ENCODE measurements around the gene SLC2A1.

DNA sequence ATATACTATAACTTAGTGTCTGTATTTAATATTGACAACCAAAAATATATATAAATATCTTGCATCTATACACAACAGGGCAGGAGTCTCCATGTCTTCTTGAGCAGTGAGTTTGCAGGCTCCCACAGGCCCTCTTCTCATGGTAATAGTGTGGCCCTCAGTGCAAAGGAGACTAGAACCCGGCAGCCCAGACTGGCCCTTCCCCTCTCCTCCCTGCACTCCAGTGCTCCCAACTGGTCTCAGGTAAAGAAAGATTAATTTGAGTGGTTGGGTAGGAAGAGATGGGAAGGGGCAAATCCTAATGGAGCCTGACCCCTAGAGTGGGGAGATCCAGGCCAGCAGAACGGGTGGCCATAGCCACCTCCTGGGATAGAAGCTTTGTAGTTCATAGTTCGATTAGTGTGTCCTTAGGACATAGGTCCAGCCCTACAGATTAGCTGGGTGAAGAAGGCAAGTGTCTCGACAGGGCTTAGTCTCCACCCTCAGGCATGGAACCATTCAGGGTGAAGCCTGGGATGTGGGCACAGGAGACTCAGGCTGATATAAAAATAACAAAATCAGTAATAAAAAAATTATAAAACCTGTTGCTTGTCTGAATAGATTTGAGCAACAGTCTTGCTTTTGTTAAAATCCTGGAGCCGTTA lies 32.3 kb downstream of the SLC2A1 start:
- TF ChIP-seq, protein P1, sequence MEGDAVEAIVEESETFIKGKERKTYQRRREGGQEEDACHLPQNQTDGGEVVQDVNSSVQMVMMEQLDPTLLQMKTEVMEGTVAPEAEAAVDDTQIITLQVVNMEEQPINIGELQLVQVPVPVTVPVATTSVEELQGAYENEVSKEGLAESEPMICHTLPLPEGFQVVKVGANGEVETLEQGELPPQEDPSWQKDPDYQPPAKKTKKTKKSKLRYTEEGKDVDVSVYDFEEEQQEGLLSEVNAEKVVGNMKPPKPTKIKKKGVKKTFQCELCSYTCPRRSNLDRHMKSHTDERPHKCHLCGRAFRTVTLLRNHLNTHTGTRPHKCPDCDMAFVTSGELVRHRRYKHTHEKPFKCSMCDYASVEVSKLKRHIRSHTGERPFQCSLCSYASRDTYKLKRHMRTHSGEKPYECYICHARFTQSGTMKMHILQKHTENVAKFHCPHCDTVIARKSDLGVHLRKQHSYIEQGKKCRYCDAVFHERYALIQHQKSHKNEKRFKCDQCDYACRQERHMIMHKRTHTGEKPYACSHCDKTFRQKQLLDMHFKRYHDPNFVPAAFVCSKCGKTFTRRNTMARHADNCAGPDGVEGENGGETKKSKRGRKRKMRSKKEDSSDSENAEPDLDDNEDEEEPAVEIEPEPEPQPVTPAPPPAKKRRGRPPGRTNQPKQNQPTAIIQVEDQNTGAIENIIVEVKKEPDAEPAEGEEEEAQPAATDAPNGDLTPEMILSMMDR (conservative IDR thresholded peaks at IDR 0.05; ENCODE audit: low read depth, low read length): no peak
- TF ChIP-seq EZH2 (IDR thresholded peaks at IDR 0.05; ENCODE audit: low read length, unreplicated experiment): no peak
